Activated effector memory CD4-positive, alpha-beta T cell treated with anti-CD3 and anti-CD28 coated beads, Interleukin-2, amount 50 U/mL, for 16 hours (primary cell): ENCODE measurements around the gene CLEC2A.
"Not testable (repeated sequence)": the region's sequence is repeated elsewhere in the genome, so short reads cannot be mapped to it uniquely, and the experiment has no call there.

ENCODE experiments used
- DNase-seq: peaks from one replicate; pipeline ENCODE4 v3.0.0-alpha.2; 2020

CLEC2A gene, protein sequence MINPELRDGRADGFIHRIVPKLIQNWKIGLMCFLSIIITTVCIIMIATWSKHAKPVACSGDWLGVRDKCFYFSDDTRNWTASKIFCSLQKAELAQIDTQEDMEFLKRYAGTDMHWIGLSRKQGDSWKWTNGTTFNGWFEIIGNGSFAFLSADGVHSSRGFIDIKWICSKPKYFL

GRCh38 chr12:9932270-9932669, at the start of gene CLEC2A:
CLEC2A (minus strand) TSS chr12:9932370; CDS start chr12:9932329, 41 bp downstream.
- no peak for DNase-seq

DNA sequence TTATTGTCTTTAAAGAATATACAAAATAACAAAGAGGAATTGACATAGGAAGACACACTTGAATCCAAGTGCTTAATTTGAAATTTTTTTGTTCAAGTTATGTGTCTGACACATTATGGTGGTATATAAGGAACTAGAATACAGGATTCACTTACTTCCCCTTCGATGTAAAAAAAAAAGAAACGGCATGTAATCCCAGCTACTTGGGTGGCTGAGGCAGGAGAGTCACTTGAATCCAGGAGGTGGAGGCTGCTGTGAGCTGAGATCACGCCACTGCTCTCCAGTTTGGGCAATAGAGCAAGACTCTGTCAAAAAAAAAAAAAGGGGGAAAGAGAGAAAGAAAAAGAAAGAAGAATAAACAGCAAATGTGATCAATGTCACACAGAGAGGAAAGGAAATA, 48.0 kb upstream of the CLEC2A start:
- DNase-seq: no peak

DNA sequence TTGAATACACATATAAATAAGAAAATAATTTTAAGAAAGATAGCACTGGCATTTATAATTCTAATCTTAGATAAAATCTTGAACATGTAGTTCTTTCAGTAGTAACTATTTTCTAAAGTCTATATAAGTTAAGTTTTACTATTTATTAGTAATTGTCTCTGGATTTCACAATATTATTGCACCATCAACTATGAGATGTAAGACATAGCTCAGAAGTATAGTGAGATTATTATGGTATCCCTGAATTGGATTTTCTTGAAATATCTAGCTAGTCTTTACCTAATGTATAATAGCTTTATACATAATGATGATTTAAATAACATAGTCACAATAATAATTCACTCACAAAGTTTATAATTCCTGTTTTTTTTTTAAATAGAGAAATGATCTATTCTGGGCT, 45.7 kb upstream of the CLEC2A start:
- DNase-seq: no peak

GRCh38 chr12:9976626-9977025, 44.5 kb upstream of the CLEC2A start:
- DNase-seq: not testable (repeated sequence)

DNA sequence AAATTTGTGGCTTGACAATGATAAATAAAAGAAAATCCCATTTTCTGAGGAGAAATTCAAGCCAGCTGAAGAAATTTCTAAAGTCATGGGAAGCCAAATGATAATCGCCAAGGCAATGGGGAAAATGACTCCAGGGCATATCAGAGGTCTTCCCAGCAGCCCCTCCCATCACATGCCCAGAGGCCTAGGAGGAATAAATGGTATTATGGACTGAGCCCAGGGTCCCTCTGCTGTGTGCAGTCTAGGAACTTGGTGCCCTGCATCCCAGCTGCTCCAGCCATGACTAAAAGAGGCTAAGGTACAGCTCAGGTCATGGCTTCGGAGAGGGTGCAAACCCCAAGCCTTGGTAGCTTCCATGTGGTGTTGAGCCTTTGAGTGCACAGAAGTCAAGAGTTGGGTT, 43.4 kb upstream of the CLEC2A start:
- no peak for DNase-seq

- not testable (repeated sequence) for DNase-seq
Observed at GRCh38 chr12:9974731-9975130, 42.6 kb upstream of the CLEC2A start.

DNA sequence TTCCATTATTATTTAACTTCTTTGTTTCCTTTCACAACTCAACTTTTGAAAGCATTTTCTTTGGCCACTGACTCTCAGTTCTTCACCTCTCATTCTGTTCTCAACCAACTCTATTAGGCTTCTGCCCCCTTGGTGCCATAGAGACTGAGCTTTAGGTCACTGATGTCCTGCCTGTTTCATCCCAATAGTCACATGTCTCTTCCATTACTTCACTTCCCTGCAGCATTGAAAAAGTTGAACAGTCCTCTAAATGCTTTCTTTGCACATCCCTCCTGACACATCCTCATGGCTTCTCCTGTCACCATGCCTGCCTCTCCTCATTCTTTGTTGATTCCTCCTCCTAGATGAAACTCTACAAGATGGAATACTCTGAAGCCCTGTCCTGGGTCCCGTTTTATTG, 41.8 kb upstream of the CLEC2A start:
- DNase-seq: no peak

DNA sequence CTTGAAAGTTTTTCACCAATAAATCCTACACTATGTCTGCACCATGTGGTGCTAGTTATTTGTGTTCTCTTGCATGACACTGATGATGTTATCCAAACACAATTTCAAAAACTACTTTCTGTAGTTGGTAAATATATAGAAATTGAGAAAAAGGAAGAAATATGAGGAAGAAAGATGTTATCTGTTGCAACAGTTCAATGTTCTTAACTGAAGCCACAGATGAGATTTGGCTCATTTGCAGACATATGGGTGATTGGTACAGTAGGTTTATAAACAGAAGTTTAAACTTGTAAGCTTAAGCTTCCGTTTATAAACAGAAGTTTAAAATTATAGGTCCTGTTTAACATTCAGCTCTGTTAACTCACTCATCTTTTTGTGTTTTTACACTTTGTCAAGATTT, 39.0 kb upstream of the CLEC2A start, which contains the start of gene CLEC12A:
CLEC12A (plus strand) TSS at position 229 of the 400 bp plus-strand sequence. CDS start 188 bp downstream, outside the sequence.
- no peak for DNase-seq

GRCh38 chr12:9969673-9970072, 37.5 kb upstream of the CLEC2A start:
- no peak for DNase-seq

- DNase-seq: no peak
Observed at GRCh38 chr12:9961901-9962300, 29.7 kb upstream of the CLEC2A start.

- DNase-seq: no peak
Observed at GRCh38 chr12:9961106-9961505, 28.9 kb upstream of the CLEC2A start.

DNA sequence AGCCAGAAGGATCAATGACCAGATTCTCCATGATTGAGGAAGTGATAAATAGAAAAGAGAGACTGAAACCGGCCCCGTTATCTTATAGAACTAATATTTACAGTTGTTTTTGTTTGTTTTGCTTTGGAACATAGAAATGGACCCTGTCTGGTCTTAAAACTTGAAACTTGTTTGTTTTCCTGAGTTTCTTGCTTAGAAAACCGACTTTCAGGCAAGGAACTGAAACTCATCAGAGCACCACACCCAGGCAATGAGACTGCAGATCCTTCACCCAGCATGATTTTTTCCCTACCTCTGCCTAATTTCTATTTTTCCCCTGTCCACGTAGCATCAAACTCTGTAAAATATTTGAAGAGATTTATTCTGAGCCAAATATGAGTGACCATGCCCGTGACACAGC, 28.4 kb upstream of the CLEC2A start:
- no peak for DNase-seq

GRCh38 chr12:9957834-9958233, 25.7 kb upstream of the CLEC2A start:
- DNase-seq: no peak

- not testable (repeated sequence) for DNase-seq
Observed at GRCh38 chr12:9952954-9953729, 21.0 kb upstream of the CLEC2A start.

- peak; percentile 68 for DNase-seq
Observed at GRCh38 chr12:9951026-9951675, 19.0 kb upstream of the CLEC2A start.

- no peak for DNase-seq
Observed at GRCh38 chr12:9948606-9949296, 16.6 kb upstream of the CLEC2A start.

- DNase-seq: no peak
Observed at GRCh38 chr12:9947674-9948073, 15.5 kb upstream of the CLEC2A start.

DNA sequence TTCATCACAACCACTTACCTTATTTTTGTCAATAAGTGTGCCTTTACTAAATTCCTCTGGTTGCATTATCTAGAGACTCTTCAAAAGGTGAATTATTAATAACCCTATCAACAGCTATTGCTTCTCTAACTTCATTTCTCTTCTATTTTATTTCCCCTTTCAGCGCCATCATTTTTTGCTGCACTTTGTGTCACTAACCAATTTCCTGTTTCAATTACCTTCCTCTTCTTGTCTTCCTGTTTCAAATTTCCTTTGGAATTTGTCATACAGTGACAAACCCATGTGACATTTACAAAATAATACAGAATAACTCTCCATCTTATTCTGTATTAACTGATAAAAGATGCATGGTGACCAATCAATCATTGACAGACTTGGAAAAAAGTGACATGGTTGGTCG, 12.2 kb upstream of the CLEC2A start:
- DNase-seq: no peak

DNA sequence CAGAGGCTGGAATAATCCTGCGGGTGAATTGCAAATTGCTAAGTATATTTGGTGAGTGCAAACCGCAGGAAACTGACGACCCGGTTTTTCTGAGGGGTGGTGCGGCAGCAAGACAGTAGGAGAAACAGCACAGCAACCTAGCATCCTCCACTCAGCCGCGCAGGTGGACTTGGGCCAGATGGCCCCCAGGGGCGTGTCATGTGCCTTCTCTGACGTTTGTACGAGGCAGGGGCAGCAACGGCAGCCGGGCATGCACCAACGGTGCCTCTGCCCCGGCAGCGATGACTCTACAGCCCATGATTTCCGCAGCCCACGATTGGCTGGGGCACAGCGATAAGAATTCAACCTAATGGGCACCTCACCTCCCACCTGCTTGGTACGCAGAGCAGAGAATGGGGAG, 11.1 kb upstream of the CLEC2A start:
- DNase-seq: peak; percentile 65

DNA sequence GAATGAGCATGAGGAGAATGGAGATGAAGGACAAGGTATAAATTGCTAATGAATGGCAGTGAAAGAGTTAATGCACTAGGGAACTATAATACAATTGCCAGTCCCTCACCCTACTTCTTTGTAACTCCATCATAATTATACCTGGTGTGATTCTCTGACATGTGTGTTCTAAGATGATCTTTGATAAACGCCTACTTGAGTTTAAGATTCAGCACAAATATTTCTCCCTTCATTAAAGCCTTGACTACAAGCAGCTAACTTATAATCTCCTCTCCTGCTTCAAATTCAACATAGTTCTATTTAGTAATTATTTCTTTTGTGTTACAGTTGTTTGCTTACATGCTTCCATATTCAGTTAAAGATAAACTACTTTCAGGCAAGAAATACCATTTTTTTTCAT, 9.7 kb upstream of the CLEC2A start:
- DNase-seq: no peak

- DNase-seq: no peak
Observed at GRCh38 chr12:9940375-9940774, 8.2 kb upstream of the CLEC2A start.

DNA sequence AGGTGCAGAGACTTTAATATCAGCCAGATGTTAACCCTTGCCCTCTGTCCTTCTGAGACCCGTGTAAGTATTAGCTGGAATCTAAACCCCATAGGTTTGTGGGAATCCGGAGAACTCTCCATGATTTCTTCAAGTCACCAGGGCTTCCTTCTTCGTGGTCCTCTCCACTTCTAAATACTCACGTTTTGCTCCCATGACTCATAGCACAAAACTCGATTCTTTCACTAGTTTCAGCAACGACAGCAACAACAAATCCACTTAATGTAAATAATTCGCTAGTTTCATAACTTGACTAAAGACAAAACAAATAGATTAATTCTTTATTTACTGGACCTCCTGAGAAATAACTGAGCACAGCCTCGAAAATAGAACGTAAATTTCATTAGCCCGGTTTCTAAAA, 4.4 kb upstream of the CLEC2A start:
- DNase-seq: no peak

DNA sequence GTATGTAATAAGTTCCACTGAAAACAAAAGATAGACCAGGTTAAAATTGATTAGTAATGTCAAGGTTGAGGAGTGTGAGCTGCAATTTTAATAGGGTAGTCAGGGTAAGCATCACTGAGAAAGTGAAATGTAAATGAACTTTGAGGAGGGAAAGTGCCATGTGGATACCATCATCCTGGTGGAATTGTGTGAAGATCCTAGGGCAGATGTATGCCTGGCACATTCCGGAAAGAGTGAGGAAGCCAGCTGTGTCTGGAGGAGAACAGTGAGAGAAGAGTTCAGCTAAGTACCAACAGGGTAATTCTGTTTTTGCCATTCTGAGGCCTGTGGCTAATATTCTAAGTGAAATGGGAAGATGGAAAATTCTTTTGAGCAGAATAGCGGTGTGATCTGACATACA, 2.9 kb upstream of the CLEC2A start:
- no peak for DNase-seq

GRCh38 chr12:9933958-9934357, 1.8 kb upstream of the CLEC2A start:
- DNase-seq: no peak
